HuH-7.5 (cell line): ENCODE data around the gene NUDT14.
A peak's percentile ranks its signal among the peaks of the same experiment; 100 is the strongest.

ENCODE experiments used
- DNase-seq: peaks from one replicate; pipeline ENCODE4 v3.0.0; 2011; ENCODE audit warnings: low spot score

NUDT14 gene

DNA sequence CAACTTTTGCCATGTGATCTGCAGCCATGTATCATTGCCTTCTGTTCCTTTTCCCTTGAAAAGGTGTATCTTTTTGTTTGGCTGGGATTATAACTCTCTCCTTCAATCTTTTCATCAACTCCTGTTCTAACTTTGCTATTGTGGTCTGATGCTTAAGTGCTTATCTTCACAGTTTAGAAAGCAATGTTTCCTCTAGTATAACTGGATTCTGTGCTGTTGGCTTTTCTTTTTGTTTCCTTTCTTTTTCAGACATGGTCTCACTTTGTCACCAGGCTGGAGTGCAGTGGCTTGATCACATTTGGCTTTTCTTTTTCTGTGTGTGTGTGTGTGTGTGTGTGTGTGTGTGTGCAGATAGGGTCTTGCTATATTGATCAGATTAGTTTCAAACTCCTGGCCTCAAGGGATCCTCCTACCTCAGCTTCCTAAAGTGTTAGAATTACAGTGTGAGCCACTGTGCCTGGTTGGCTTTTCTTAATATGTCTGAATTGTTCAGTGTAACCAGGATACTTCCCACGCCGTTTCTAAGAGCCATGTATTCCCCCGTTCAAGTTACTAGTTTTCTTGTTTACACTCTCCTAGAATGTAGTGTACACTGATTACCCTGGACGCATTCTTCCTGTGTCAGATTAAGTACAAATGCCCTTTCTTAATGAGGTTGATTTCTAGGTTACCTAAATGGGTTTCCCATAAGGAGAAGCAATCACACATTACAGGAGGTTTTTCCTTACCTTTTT lies 48.0 kb downstream of the NUDT14 start:
- DNase-seq: no peak

DNA sequence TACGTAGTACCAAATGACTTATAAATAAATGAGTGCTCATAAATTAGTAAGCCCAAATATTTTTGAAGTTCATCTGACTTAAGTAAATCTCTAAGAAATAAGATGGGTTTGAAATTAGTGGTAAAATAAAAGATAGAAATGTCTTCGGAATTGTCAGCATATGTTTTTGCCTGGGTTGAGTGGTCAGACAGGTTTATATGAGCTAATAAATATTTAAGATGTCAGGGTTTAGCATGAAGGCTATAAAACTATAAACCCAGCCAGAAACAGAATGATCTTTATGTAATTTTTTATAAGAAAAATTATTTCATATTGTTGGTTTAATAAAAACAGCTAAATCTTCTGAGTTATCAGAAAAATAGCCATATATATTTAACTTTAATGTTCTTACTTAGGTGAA lies 49.9 kb downstream of the NUDT14 start:
- no peak for DNase-seq

DNA sequence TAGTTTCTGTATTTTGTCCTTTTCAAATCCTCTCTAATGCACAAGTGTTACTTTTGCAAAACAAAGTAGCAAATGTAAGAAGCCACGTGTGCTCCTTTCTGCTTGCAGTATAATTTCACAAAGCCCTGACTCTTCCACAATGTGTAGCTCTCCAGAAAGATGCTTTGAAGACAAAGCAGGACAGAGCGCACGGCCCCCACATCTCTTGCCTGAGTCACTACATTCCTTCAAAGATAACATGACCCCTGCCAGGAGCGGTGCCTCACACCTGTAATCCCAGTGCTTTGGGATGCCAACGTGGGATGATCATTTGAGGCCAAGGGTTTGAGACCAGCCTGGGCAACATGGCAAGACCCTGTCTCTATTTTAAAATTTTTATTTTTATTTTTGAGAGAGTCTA lies 53.1 kb downstream of the NUDT14 start:
- DNase-seq: no peak

DNA sequence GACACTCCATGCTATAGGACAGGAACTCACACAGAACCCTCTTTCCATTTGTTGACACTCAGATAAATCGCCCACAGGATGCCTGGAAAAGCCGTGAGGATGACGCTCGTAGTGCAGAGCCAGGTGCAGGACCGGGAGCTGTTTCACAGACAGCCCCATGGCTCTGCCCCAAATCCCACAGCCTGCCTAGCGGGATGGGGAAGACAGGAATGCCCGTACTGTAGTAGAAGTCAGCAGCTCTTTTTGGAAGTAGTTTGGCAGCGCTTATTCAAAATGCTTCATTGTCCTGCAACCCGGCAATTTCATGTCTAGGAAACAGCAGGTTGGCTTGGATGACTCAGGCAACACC lies 54.2 kb downstream of the NUDT14 start:
- DNase-seq: no peak

DNA sequence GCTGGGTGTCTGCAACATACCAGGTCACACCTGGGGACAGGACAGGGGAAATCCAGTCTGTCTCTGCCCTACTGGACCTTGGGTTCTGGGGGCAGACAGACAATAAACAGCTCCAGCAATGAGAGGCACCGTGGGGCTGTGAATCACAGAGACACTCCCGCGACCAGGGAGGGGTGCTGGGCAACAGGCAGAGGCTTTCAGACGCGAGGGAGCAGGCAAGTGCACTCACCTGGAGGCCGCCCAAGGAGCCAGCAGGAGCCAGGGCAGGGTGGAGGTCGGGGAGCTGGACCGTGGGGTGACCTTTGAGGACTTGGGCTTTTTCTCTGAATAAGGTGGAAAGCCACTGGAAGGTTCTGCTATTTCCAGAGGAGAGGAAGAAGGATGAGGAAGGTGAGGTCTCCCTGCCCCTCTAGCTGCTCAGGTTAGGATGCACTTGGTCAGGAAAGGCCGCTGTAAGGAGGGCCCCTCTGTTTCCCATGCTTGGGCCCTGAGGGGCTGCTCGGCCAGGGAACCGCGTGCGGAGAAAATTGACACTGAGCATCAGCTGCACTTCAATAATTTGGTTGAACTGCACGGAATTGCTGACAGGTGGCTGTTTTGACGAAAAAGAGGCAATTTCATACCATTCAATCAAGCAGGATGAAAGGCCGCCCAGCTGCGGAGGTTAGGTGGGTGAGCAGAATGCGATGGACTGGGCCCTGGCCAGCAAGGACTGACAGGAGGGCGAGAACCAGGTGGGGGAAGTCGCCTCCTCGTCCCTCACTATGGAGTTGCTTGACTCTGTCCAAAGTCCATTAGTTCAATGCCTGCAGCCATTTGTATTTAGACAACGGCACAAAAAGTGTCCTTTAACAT lies 54.8 kb downstream of the NUDT14 start:
- DNase-seq: peak; percentile 3

DNA sequence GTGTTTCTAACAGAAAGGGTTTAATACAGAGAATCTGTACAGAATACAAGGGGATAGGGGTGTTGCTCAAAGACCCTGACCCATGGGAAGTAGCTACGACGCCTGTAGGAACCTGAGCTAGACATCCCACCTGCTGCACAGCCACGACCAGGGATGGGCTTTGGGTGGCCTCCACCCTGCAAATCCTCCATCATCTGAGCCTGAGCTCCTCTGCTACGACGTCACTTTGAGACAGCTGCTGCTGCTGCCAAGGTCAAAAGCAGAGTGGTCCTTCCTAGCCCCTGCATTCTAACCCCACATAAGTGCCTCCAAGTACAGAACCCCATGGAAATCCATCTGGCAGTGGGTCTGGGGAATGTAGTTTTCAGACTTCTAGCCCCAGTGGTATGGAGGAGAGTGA lies 56.3 kb downstream of the NUDT14 start:
- no peak for DNase-seq

DNA sequence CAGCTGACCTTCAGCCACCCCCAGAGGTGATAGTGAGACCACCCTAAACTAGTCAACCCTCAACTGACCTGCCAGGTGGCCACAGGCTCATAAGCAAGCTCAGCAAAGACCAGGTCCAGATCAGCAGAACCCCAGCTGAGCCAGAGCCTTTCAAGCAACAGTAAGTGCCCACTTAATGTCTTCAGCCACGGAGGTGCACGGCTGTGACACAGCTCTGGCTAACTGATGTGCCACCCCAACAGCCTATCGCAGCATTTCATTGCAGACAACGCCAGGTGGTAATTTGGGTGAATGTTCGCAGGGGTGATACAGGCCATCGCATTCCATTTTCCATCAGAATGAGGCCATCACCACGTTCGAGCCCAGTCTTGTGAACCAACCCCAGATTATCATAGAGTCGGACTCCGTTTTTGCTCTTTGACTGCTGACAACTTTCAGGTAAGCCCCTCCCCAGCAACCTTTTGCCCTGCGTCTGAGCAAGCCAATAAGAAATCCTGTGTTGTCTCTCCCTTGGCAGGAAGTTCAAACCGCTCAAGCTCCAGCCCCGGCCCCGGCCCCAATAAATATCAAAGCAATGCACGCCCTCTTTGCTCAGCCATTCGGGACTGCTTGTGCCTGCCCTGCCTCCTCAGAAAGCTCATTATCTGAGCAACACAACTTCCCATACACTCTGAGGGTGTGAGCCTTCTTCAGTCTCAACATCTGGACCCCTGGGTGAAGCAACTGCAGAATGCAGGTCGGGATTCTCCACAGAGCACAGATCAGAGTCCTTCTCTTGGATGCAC lies 56.9 kb downstream of the NUDT14 start:
- no peak for DNase-seq

DNA sequence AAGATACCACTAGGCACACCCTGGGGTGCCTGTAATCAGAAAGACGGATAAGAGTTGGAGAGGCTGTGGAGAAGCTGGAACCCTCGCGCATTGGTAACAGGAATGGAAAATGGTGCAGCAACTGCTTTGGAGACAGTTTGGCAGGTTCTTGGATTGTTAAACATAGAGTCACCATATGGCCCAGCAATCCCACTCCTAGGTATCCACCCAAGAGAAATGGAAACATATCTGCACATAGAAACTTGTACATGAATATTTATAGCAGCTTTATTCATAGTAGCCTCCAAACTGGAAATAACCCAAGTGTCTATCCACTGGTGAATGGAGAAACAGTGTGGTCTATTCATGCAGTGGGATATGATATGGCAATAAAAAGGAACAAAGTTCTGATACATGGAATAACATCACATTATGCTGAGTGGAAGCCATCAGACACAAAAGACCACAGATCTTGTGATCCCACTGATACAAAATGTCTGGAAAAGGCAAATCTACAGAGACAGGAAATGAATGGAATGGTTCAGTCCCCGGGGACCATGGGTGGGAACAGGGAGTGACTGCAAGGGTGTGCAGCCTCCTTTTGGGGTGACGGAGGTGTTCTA lies 57.9 kb downstream of the NUDT14 start:
- no peak for DNase-seq
